Endothelial cell of umbilical vein (primary cell): ENCODE measurements around the gene TRNT1. TPM values are rescaled to one million over a fixed set of nuclear protein-coding genes. Genes with fewer than 3 reads are reported as not detected.

ENCODE experiments used
- BruUV-seq: library from RNA; stranded (reverse); fragments of 400-500 nt; replicated peaks from 2 replicates; lab custom pipeline; 2021; lab: Mats Ljungman, UMichigan
- CTCF ChIA-PET: fragments of 300-600, 350-600 bp; sonication (Branson Sonifier 250); formaldehyde crosslinking; loops from one replicate; lab custom pipeline; 2021; ENCODE audit warnings: antibody characterized with exemption, inconsistent platforms; lab: Charles Lee
- POLR2A ChIA-PET: fragments of 300-600, 350-600 bp; sonication (Branson Sonifier 250); formaldehyde crosslinking; loops from one replicate; lab custom pipeline; 2021; ENCODE audit warnings: antibody characterized with exemption, inconsistent platforms; lab: Charles Lee
- DNase-seq: peaks from one replicate; pipeline ENCODE4 v3.0.0-alpha.2; 2011; ENCODE audit warnings: low read depth, low spot score
- FAIRE-seq: peaks from 2 replicates; lab custom pipeline; 2011; peaks lifted over from hg19 to GRCh38; lab: Jason Lieb, UNC
- H2AFZ ChIP-seq: 2 replicates; pipeline ENCODE4 v1.6.0; 2012; ENCODE audit warnings: low read depth, low read length, control low read depth, inconsistent platforms
- H3K27ac ChIP-seq: 2 replicates; pipeline ENCODE4 v1.5.1; 2011; ENCODE audit warnings: low read depth, mild to moderate bottlenecking, control low read depth, low read length, moderate library complexity; ENCODE audit not compliant: insufficient read depth
- H3K27me3 ChIP-seq, 2 experiments: 2 replicates each; pipeline versions ENCODE4 v1.6.0 to v1.6.1; 2011; ENCODE audit warnings: low read length in 2 of 2, mixed read lengths in 1 of 2; ENCODE audit not compliant: control insufficient read depth in 2 of 2, insufficient read depth in 2 of 2
- H3K36me3 ChIP-seq, 2 experiments: 2 replicates in 1 of 2; 3 replicates in 1 of 2; pipeline ENCODE4 v1.5.1; 2011; ENCODE audit warnings: low read length in 2 of 2, mild to moderate bottlenecking in 1 of 2, moderate library complexity in 1 of 2; ENCODE audit not compliant: control insufficient read depth in 2 of 2, insufficient read depth in 2 of 2; ENCODE audit errors: extremely low read depth in 1 of 2
- H3K4me1 ChIP-seq: 3 replicates; pipeline ENCODE4 v1.5.1; 2011; ENCODE audit warnings: mild to moderate bottlenecking, low read length; ENCODE audit not compliant: control insufficient read depth, insufficient read depth; ENCODE audit errors: extremely low read depth
- H3K4me2 ChIP-seq: 2 replicates; pipeline ENCODE4 v1.6.1; 2011; ENCODE audit warnings: low read length, control low read depth, mixed read lengths; ENCODE audit not compliant: insufficient read depth
- H3K4me3 ChIP-seq, 3 experiments: fragments of 200-600 bp in 1 of 3; sonication (generic), shearing (Covaris generic) in 1 of 3; replicated peaks in 1 of 3; 2 replicates each; pipeline ENCODE4 v1.5.1; 2011 to 2016; ENCODE audit warnings: control low read depth in 3 of 3, low read length in 3 of 3, mild to moderate bottlenecking in 2 of 3, inconsistent platforms in 1 of 3, low read depth in 1 of 3, moderate library complexity in 1 of 3; ENCODE audit not compliant: insufficient read depth in 1 of 3
- H3K79me2 ChIP-seq: 2 replicates; pipeline ENCODE4 v1.6.0; 2012; ENCODE audit warnings: low read length, inconsistent platforms; ENCODE audit not compliant: control insufficient read depth, insufficient read depth
- H3K9ac ChIP-seq: replicated peaks from 2 replicates; pipeline ENCODE3; 2011; ENCODE audit warnings: low read length, control low read depth; ENCODE audit not compliant: insufficient read depth; ENCODE audit errors: extremely low read depth
- H3K9me1 ChIP-seq: replicated peaks from 3 replicates; pipeline ENCODE4 v1.6.0; 2011; ENCODE audit warnings: mild to moderate bottlenecking, low read length; ENCODE audit not compliant: control insufficient read depth, insufficient read depth; ENCODE audit errors: extremely low read depth
- H3K9me3 ChIP-seq: replicated peaks from 2 replicates; pipeline ENCODE4 v1.5.1; 2012; ENCODE audit warnings: low read length, inconsistent platforms; ENCODE audit not compliant: control insufficient read depth, insufficient read depth
- H4K20me1 ChIP-seq: replicated peaks from 2 replicates; pipeline ENCODE3; 2011; ENCODE audit warnings: mild to moderate bottlenecking, low read length; ENCODE audit not compliant: control insufficient read depth, insufficient read depth; ENCODE audit errors: extremely low read depth
- CTCF ChIP-seq, 2 donors: IDR thresholded peaks; 1 replicate in 1 of 2; 2 replicates in 1 of 2; pipeline ENCODE4 v1.5.1; 2011; ENCODE audit warnings: low read length in 2 of 2, mild to moderate bottlenecking in 2 of 2, moderate library complexity in 2 of 2, control low read depth in 1 of 2, inconsistent platforms in 1 of 2, low read depth in 1 of 2; ENCODE audit not compliant: insufficient read depth in 1 of 2; ENCODE audit errors: extremely low read depth in 1 of 2
- EZH2 ChIP-seq: IDR thresholded peaks from 2 replicates; pipeline ENCODE4 v1.6.1; 2012; ENCODE audit warnings: borderline replicate concordance, low read depth, mild to moderate bottlenecking, moderate library complexity, low read length, inconsistent platforms; ENCODE audit not compliant: severe bottlenecking
- FOS ChIP-seq: IDR thresholded peaks from 2 replicates; pipeline ENCODE4 v1.6.1; 2011; ENCODE audit warnings: mild to moderate bottlenecking, low read length, moderate library complexity, borderline replicate concordance; ENCODE audit not compliant: insufficient read depth
- GATA2 ChIP-seq: IDR thresholded peaks from 2 replicates; pipeline ENCODE4 v1.7.0; 2011; ENCODE audit warnings: low read depth, mild to moderate bottlenecking, moderate library complexity, mixed read lengths, low read length; ENCODE audit not compliant: insufficient read length, insufficient read depth
- JUN ChIP-seq: IDR thresholded peaks from 2 replicates; pipeline ENCODE4 v1.6.1; 2011; ENCODE audit warnings: borderline replicate concordance, low read depth; ENCODE audit not compliant: insufficient read length, insufficient read depth
- MAX ChIP-seq: IDR thresholded peaks from 2 replicates; pipeline ENCODE4 v1.6.1; 2011; ENCODE audit not compliant: insufficient read depth, insufficient read length
- MYC ChIP-seq: IDR thresholded peaks from one replicate; pipeline ENCODE4 v1.6.1; 2011; ENCODE audit warnings: mild to moderate bottlenecking, low read depth, low read length
- POLR2A ChIP-seq: IDR thresholded peaks from 2 replicates; pipeline ENCODE4 v1.6.1; 2012; ENCODE audit warnings: low read depth, mild to moderate bottlenecking, control low read depth, low read length
- POLR2AphosphoS5 ChIP-seq: IDR thresholded peaks from 2 replicates; pipeline ENCODE4 v1.6.1; 2012; ENCODE audit warnings: low read depth, mild to moderate bottlenecking, control low read depth, low read length, moderate library complexity; ENCODE audit not compliant: insufficient read depth
- dilution Hi-C: fragments of 300-500 bp; cut with MboI; formaldehyde crosslinking; loops from one replicate; pipeline ENCODE4 v1.15.0; 2019; ENCODE audit warnings: low sequenced_read_pairs; ENCODE audit not compliant: extremely low pct_ligation_motif_present
- intact Hi-C: fragments of 100-400 bp; cut with micrococcal nuclease; formaldehyde crosslinking; loops from one replicate; pipeline ENCODE4 v1.10.0; 2022
- polyA plus RNA-seq, 4 experiments: library from polyadenylated mRNA; depleted of rRNA in 3 of 4; stranded (reverse) in 3 of 4; unstranded in 1 of 4; fragments of >200 nt; gene quantifications; 2 replicates each; pipeline versions ENCODE4 v1.2.1 to v1.2.3, GENCODE V29; 2011 to 2012; ENCODE audit warnings: missing spikeins in 1 of 4
- total RNA-seq: library from RNA; stranded (reverse); gene quantifications from 2 replicates; pipeline ENCODE4 v1.2.3, GENCODE V29; 2021

Gene TRNT1
- total and polyA plus RNA-seq, 2 donors (not counting 3 experiments of a cell fraction or from before 2014, with no cell fraction given), result 4.6 to 21.3 TPM

GRCh38 chr3:3109407-3110298 is 17.1 kb upstream of the TRNT1 start:
- no peaks in the 10 kb centered on the region for H3K36me3 ChIP-seq
- dilution Hi-C loops, result no loop called here
- H3K4me1 ChIP-seq, result no peaks in the 10 kb centered on the region
- H3K9me1 ChIP-seq, result no peaks in the 10 kb centered on the region
- no peak for DNase-seq
- H3K9ac ChIP-seq, result no peak overlapping the region
- H3K79me2 ChIP-seq, result no peaks in the 10 kb centered on the region
- H3K9me3 ChIP-seq, result no peaks in the 10 kb centered on the region
- FAIRE-seq, result no peak
- ChIA-PET POLR2A (no interaction called here), CTCF (interaction anchor here (1.2 kb wide), 1 partner anchor 91 kb away, joined by 3 read pairs; no protein-coding TSS in a partner anchor)
- no peak overlapping the region for H3K4me3 ChIP-seq
- H3K27me3 ChIP-seq, result no peaks in the 10 kb centered on the region
- H2AFZ ChIP-seq, result no peak overlapping the region
- no TSS peak for BruUV-seq
- intact Hi-C loops, result no loop called here
- no peak overlapping the region for H3K4me2 ChIP-seq
- TF ChIP-seq POLR2A (no peak), FOS (no peak), JUN (no peak), GATA2 (no peak), MYC (no peak), CTCF (IDR thresholded peaks at IDR 0.05; ENCODE audit: extremely low read depth in 1 of 2, insufficient read depth in 1 of 2, low read depth in 1 of 2, low read length in 2 of 2) (no peak), POLR2AphosphoS5 (no peak), MAX (no peak), EZH2 (no peak)
- H4K20me1 ChIP-seq, result no peaks in the 10 kb centered on the region
- H3K27ac ChIP-seq, result no peak overlapping the region
